HG02973 (cell line): ENCODE data around the gene RMI2.

ENCODE experiments used
- ATAC-seq: cut with Tn5 transposase; IDR thresholded peaks from one replicate; pipeline ENCODE4 v1.9.1; 2021; ENCODE audit warnings: moderate library complexity; ENCODE audit not compliant: unreplicated experiment

The RMI2 gene

GRCh38 chr16:11327277-11328171 lies 17.7 kb upstream of the RMI2 start:
- no peak for ATAC-seq

GRCh38 chr16:11328172-11329070 lies 16.8 kb upstream of the RMI2 start:
- peak; percentile 65 for ATAC-seq

GRCh38 chr16:11329071-11329491 lies 16.2 kb upstream of the RMI2 start:
- ATAC-seq, result peak; percentile 25

- no peak for ATAC-seq
Measured at GRCh38 chr16:11329891-11330290, 15.4 kb upstream of the RMI2 start.

- ATAC-seq, result no peak
Measured at GRCh38 chr16:11330526-11331237, 14.6 kb upstream of the RMI2 start.

GRCh38 chr16:11331967-11332366 lies 13.3 kb upstream of the RMI2 start:
- ATAC-seq, result no peak

GRCh38 chr16:11333010-11333409 lies 12.2 kb upstream of the RMI2 start:
- ATAC-seq, result no peak

- no peak for ATAC-seq
Measured at GRCh38 chr16:11333702-11334101, 11.6 kb upstream of the RMI2 start.

GRCh38 chr16:11334831-11335404 lies 10.3 kb upstream of the RMI2 start:
- ATAC-seq, result no peak

- no peak for ATAC-seq
Measured at GRCh38 chr16:11339075-11339474, 6.2 kb upstream of the RMI2 start.

- ATAC-seq, result no peak
Measured at GRCh38 chr16:11340710-11341109, 4.5 kb upstream of the RMI2 start.

- no peak for ATAC-seq
Measured at GRCh38 chr16:11341371-11341770, 3.9 kb upstream of the RMI2 start.

GRCh38 chr16:11342021-11342855 lies 3.0 kb upstream of the RMI2 start:
- ATAC-seq, result no peak

- no peak for ATAC-seq
Measured at GRCh38 chr16:11346700-11347319, 1.6 kb downstream of the RMI2 start.

- ATAC-seq, result no peak
Measured at GRCh38 chr16:11347831-11348230, 2.6 kb downstream of the RMI2 start.

GRCh38 chr16:11348737-11349598 lies 3.7 kb downstream of the RMI2 start:
- no peak for ATAC-seq

GRCh38 chr16:11349599-11350276 lies 4.5 kb downstream of the RMI2 start:
- no peak for ATAC-seq

GRCh38 chr16:11350519-11350918 lies 5.3 kb downstream of the RMI2 start:
- no peak for ATAC-seq
